GM21367 (cell line): ENCODE results near the gene TSPAN5.
"Not testable (repeated sequence)": the region's sequence is repeated elsewhere in the genome, so short reads cannot be mapped to it uniquely, and the experiment has no call there.

Experiments used
- ATAC-seq: cut with Tn5 transposase; IDR thresholded peaks from one replicate; pipeline ENCODE4 v1.9.1; 2021; ENCODE audit not compliant: unreplicated experiment

The TSPAN5 gene

GRCh38 chr4:98468709-98469108 is 189.7 kb downstream of the TSPAN5 start:
- ATAC-seq = no peak

- peak; percentile 94 for ATAC-seq
Observed at GRCh38 chr4:98467627-98468072, 190.8 kb downstream of the TSPAN5 start.

- no peak for ATAC-seq
Observed at GRCh38 chr4:98466868-98467599, 191.4 kb downstream of the TSPAN5 start.

GRCh38 chr4:98462487-98462886 is 195.9 kb downstream of the TSPAN5 start:
- ATAC-seq = no peak

GRCh38 chr4:98461121-98461865 is 197.1 kb downstream of the TSPAN5 start:
- ATAC-seq = not testable (repeated sequence)

GRCh38 chr4:98457422-98457821 is 201.0 kb downstream of the TSPAN5 start:
- ATAC-seq = not testable (repeated sequence)

GRCh38 chr4:98452091-98452490 is 206.3 kb downstream of the TSPAN5 start:
- ATAC-seq = no peak

- peak; percentile 28 for ATAC-seq
Observed at GRCh38 chr4:98448908-98449307, 209.5 kb downstream of the TSPAN5 start.

- ATAC-seq = peak; percentile 24
Observed at GRCh38 chr4:98447648-98448047, 210.8 kb downstream of the TSPAN5 start.

- ATAC-seq = peak; percentile 66
Observed at GRCh38 chr4:98446499-98447375, 211.7 kb downstream of the TSPAN5 start.

- no peak for ATAC-seq
Observed at GRCh38 chr4:98444371-98444770, 214.0 kb downstream of the TSPAN5 start.

GRCh38 chr4:98434816-98435215 is 223.6 kb downstream of the TSPAN5 start:
- ATAC-seq = no peak

GRCh38 chr4:98433691-98434090 is 224.7 kb downstream of the TSPAN5 start:
- no peak for ATAC-seq

GRCh38 chr4:98430708-98431403 is 227.6 kb downstream of the TSPAN5 start:
- no peak for ATAC-seq

GRCh38 chr4:98423009-98423408 is 235.4 kb downstream of the TSPAN5 start:
- no peak for ATAC-seq

- ATAC-seq = no peak
Observed at GRCh38 chr4:98421111-98421510, 237.3 kb downstream of the TSPAN5 start.
